Liver (tissue), 9 donors: ENCODE measurements around the gene OSBPL5. TPM values are rescaled to one million over a fixed set of nuclear protein-coding genes. Genes with fewer than 3 reads are reported as not detected.

Source experiments
- DNase-seq: peaks from one replicate; pipeline ENCODE4 v3.0.0-alpha.2; 2017; ENCODE audit warnings: low spot score
- H3K27ac ChIP-seq, 2 donors: one replicate each; pipeline ENCODE4 v1.7.0; 2013; ENCODE audit warnings: inconsistent platforms in 2 of 2, low read length in 2 of 2, control low read depth in 1 of 2, low read depth in 1 of 2, mild to moderate bottlenecking in 1 of 2
- H3K27me3 ChIP-seq, 4 donors: one replicate each; pipeline versions ENCODE4 v1.6.1 to v1.7.0; 2013; ENCODE audit warnings: low read length in 3 of 4, inconsistent platforms in 1 of 4, mild to moderate bottlenecking in 1 of 4, moderate library complexity in 1 of 4; ENCODE audit not compliant: control insufficient read depth in 4 of 4, insufficient read depth in 4 of 4
- H3K36me3 ChIP-seq, 4 donors: one replicate each; pipeline versions ENCODE4 v1.6.1 to v1.7.0; 2013; ENCODE audit warnings: low read length in 3 of 4, mild to moderate bottlenecking in 3 of 4, low read depth in 1 of 4, moderate library complexity in 1 of 4; ENCODE audit not compliant: control insufficient read depth in 4 of 4, insufficient read depth in 3 of 4
- H3K4me1 ChIP-seq, 4 donors: one replicate each; pipeline versions ENCODE4 v1.6.1 to v1.7.0; 2013; ENCODE audit warnings: low read length in 3 of 4, mild to moderate bottlenecking in 3 of 4, moderate library complexity in 1 of 4; ENCODE audit not compliant: control insufficient read depth in 4 of 4, insufficient read depth in 4 of 4
- H3K4me3 ChIP-seq, 3 donors: one replicate each; pipeline versions ENCODE4 v1.6.1 to v1.7.0; 2013; ENCODE audit warnings: low read length in 3 of 3, control low read depth in 1 of 3, low read depth in 1 of 3, mild to moderate bottlenecking in 1 of 3
- H3K9ac ChIP-seq, 2 donors: one replicate each; pipeline ENCODE4 v1.7.0; 2013; ENCODE audit warnings: low read length in 2 of 2, mild to moderate bottlenecking in 2 of 2, moderate library complexity in 2 of 2, control low read depth in 1 of 2, low read depth in 1 of 2
- H3K9me3 ChIP-seq, 4 donors: one replicate each; pipeline versions ENCODE4 v1.6.1 to v1.7.0; 2013; ENCODE audit warnings: low read length in 3 of 4; ENCODE audit not compliant: control insufficient read depth in 4 of 4
- EGR1 ChIP-seq, 2 donors: IDR thresholded peaks; 2 replicates each; pipeline ENCODE4 v1.6.1; 2016 to 2018; ENCODE audit warnings: antibody characterized with exemption in 2 of 2, low read depth in 2 of 2
- FOXA1 ChIP-seq: IDR thresholded peaks from 2 replicates; pipeline ENCODE4 v1.6.1; 2016; ENCODE audit warnings: antibody characterized with exemption
- FOXA2 ChIP-seq: IDR thresholded peaks from 2 replicates; pipeline ENCODE4 v1.6.1; 2016; ENCODE audit warnings: antibody characterized with exemption
- GABPA ChIP-seq, 2 donors: IDR thresholded peaks in 1 of 2; conservative IDR thresholded peaks in 1 of 2; 2 replicates each; pipeline ENCODE4 v1.6.1; 2016; ENCODE audit warnings: antibody characterized with exemption in 2 of 2, mild to moderate bottlenecking in 1 of 2, moderate library complexity in 1 of 2
- HNF4G ChIP-seq: IDR thresholded peaks from 2 replicates; pipeline ENCODE4 v1.6.1; 2016; ENCODE audit warnings: antibody characterized with exemption
- JUND ChIP-seq, 2 donors: IDR thresholded peaks; 2 replicates each; pipeline ENCODE4 v1.6.1; 2016; ENCODE audit warnings: antibody characterized with exemption in 2 of 2
- NR2F2 ChIP-seq: IDR thresholded peaks from 2 replicates; pipeline ENCODE4 v1.6.1; 2016; ENCODE audit warnings: antibody characterized with exemption
- RAD21 ChIP-seq, 2 donors: IDR thresholded peaks; 2 replicates each; pipeline ENCODE4 v1.6.1; 2016; ENCODE audit warnings: antibody characterized with exemption in 2 of 2, mild to moderate bottlenecking in 2 of 2
- RXRA ChIP-seq, 2 donors: IDR thresholded peaks; 2 replicates each; pipeline ENCODE4 v1.6.1; 2017 to 2018; ENCODE audit warnings: antibody characterized with exemption in 2 of 2, mild to moderate bottlenecking in 1 of 2
- SP1 ChIP-seq: IDR thresholded peaks from 2 replicates; pipeline ENCODE4 v1.6.1; 2018; ENCODE audit warnings: antibody characterized with exemption, mild to moderate bottlenecking
- TAF1 ChIP-seq: conservative IDR thresholded peaks from 2 replicates; pipeline ENCODE4 v1.6.1; 2016; ENCODE audit warnings: antibody characterized with exemption, mild to moderate bottlenecking
- YY1 ChIP-seq: IDR thresholded peaks from 2 replicates; pipeline ENCODE4 v1.6.1; 2016; ENCODE audit warnings: antibody characterized with exemption, mild to moderate bottlenecking
- WGBS: extraction: QIAGEN DNeasy Blood & Tissue Kit; methylation state at CpG from one replicate; pipeline ENCODE4 v1.1.7; 2013; 5-methylcytosine and 5-hydroxymethylcytosine counted together
- polyA plus RNA-seq, 2 donors: library from polyadenylated mRNA; stranded (reverse) in 1 of 2; unstranded in 1 of 2; fragments of 200-250 nt in 1 of 2; fragments of >200 nt in 1 of 2; fragmentation: Nextera tagmentation in 1 of 2; extraction: Ambion mirVana in 1 of 2; gene quantifications; one replicate each; pipeline versions ENCODE4 v1.2.1 to v1.2.3, GENCODE V29; 2013 to 2015
- total RNA-seq, 2 donors: library from RNA; depleted of rRNA; stranded (reverse); fragments of >200 nt; gene quantifications; one replicate each; pipeline ENCODE4 v1.2.3, GENCODE V29; 2014
- TF ChIP-seq, protein P1 (sequence below): IDR thresholded peaks from 2 replicates; pipeline ENCODE4 v1.6.1; 2016; ENCODE audit warnings: antibody characterized with exemption, mild to moderate bottlenecking
- TF ChIP-seq, protein P2 (sequence below): fragments of 150-350 bp; IDR thresholded peaks from 2 replicates; pipeline ENCODE4 v1.5.1; 2017; ENCODE audit warnings: improper control_type of control experiment, low read depth, low read length; ENCODE audit not compliant: missing input control
- TF ChIP-seq, protein P3 (sequence below): IDR thresholded peaks from 2 replicates; pipeline ENCODE4 v1.6.1; 2016; ENCODE audit warnings: antibody characterized with exemption
- TF ChIP-seq, protein P4 (sequence below): IDR thresholded peaks from 2 replicates; pipeline ENCODE4 v1.6.1; 2016; ENCODE audit warnings: antibody characterized with exemption
- TF ChIP-seq, protein P5 (sequence below): IDR thresholded peaks from 2 replicates; pipeline ENCODE4 v1.6.1; 2016; ENCODE audit warnings: antibody characterized with exemption
- donor health status: healthy.
- donor health status: healthy.
- donor health status: healthy.
- donor health status: healthy.
- donor health status: healthy.

OSBPL5 gene
- total and polyA plus RNA-seq, 4 donors: 0.74 to 6.2 (median 3.9) TPM

DNA sequence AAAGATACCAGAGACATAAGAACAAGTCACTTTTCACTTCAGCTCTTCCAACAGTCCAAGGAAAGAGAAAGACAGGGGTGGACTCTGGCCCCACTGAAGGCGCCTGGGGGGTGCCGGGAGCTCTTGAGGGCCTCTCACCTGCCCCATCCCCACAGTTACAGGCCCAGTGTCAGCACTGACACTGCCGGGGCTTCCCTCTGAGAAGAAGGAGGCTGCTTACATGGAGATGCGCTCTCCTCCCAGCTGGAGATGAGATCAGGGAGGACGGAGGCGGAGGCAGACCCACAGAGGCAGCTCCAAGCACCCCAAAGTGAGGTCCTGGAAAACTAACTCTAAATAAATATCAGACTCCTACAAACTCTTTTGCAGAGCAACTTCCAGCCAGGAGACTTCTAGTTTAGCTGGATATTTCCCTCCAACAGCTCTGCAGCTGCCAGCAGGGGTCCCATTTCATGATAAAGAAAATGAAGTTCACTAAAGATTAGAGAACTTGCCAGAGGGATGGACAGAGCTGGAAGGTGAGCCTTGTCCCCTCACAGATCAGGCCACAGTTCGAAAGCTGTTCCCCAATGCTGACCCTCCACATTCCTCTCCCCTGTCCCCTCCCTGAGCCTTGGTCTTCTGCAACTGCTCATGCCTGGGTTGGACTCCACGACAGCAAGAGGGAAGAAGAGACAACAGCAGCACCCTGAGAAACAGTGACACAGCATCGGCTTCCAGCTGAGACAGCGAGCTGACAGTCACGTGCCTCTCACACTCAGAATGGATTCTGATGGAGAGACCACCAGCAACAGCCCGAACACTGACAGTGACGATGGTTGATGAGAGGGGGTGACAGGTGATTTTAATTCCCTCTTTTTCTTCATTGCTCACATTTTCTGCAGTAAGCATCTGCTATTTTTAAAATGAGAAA is 113.7 kb downstream of the OSBPL5 start:
- no peak for DNase-seq
- 94% methylated on average over 13 of the region's 13 CpGs for WGBS
- no peaks in the 10 kb centered on the region for H3K9me3 ChIP-seq
- no peaks in the 10 kb centered on the region for H3K27me3 ChIP-seq
- H3K4me3 ChIP-seq: no peak overlapping the region
- H3K4me1 ChIP-seq: peaks cover 0 to 30% (median 19%) of the 10 kb centered on the region in 4 donors
- no peak overlapping the region for H3K9ac ChIP-seq
- no peak overlapping the region for H3K27ac ChIP-seq
- H3K36me3 ChIP-seq: peaks cover 0 to 9% (median 6%) of the 10 kb centered on the region in 4 donors
- no peak for TF ChIP-seq EGR1 (IDR thresholded peaks at IDR 0.05; ENCODE audit: low read depth in 2 of 2)
- no peak for TF ChIP-seq NR2F2
- TF ChIP-seq, protein P1, sequence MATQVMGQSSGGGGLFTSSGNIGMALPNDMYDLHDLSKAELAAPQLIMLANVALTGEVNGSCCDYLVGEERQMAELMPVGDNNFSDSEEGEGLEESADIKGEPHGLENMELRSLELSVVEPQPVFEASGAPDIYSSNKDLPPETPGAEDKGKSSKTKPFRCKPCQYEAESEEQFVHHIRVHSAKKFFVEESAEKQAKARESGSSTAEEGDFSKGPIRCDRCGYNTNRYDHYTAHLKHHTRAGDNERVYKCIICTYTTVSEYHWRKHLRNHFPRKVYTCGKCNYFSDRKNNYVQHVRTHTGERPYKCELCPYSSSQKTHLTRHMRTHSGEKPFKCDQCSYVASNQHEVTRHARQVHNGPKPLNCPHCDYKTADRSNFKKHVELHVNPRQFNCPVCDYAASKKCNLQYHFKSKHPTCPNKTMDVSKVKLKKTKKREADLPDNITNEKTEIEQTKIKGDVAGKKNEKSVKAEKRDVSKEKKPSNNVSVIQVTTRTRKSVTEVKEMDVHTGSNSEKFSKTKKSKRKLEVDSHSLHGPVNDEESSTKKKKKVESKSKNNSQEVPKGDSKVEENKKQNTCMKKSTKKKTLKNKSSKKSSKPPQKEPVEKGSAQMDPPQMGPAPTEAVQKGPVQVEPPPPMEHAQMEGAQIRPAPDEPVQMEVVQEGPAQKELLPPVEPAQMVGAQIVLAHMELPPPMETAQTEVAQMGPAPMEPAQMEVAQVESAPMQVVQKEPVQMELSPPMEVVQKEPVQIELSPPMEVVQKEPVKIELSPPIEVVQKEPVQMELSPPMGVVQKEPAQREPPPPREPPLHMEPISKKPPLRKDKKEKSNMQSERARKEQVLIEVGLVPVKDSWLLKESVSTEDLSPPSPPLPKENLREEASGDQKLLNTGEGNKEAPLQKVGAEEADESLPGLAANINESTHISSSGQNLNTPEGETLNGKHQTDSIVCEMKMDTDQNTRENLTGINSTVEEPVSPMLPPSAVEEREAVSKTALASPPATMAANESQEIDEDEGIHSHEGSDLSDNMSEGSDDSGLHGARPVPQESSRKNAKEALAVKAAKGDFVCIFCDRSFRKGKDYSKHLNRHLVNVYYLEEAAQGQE: no peak
- TF ChIP-seq JUND (IDR thresholded peaks at IDR 0.05): no peak
- no peak for TF ChIP-seq YY1
- TF ChIP-seq, protein P2, sequence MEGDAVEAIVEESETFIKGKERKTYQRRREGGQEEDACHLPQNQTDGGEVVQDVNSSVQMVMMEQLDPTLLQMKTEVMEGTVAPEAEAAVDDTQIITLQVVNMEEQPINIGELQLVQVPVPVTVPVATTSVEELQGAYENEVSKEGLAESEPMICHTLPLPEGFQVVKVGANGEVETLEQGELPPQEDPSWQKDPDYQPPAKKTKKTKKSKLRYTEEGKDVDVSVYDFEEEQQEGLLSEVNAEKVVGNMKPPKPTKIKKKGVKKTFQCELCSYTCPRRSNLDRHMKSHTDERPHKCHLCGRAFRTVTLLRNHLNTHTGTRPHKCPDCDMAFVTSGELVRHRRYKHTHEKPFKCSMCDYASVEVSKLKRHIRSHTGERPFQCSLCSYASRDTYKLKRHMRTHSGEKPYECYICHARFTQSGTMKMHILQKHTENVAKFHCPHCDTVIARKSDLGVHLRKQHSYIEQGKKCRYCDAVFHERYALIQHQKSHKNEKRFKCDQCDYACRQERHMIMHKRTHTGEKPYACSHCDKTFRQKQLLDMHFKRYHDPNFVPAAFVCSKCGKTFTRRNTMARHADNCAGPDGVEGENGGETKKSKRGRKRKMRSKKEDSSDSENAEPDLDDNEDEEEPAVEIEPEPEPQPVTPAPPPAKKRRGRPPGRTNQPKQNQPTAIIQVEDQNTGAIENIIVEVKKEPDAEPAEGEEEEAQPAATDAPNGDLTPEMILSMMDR: no peak
- TF ChIP-seq GABPA (IDR thresholded peaks at IDR 0.05 in 1 of 2, conservative IDR thresholded peaks at IDR 0.05 in 1 of 2): no peak
- TF ChIP-seq, protein P3, sequence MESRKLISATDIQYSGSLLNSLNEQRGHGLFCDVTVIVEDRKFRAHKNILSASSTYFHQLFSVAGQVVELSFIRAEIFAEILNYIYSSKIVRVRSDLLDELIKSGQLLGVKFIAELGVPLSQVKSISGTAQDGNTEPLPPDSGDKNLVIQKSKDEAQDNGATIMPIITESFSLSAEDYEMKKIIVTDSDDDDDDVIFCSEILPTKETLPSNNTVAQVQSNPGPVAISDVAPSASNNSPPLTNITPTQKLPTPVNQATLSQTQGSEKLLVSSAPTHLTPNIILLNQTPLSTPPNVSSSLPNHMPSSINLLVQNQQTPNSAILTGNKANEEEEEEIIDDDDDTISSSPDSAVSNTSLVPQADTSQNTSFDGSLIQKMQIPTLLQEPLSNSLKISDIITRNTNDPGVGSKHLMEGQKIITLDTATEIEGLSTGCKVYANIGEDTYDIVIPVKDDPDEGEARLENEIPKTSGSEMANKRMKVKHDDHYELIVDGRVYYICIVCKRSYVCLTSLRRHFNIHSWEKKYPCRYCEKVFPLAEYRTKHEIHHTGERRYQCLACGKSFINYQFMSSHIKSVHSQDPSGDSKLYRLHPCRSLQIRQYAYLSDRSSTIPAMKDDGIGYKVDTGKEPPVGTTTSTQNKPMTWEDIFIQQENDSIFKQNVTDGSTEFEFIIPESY: no peak
- no peak for TF ChIP-seq FOXA1
- no peak for TF ChIP-seq FOXA2
- TF ChIP-seq, protein P4, sequence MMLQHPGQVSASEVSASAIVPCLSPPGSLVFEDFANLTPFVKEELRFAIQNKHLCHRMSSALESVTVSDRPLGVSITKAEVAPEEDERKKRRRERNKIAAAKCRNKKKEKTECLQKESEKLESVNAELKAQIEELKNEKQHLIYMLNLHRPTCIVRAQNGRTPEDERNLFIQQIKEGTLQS: no peak
- TF ChIP-seq HNF4G: no peak
- no peak for TF ChIP-seq RAD21 (IDR thresholded peaks at IDR 0.05)
- no peak for TF ChIP-seq TAF1
- no peak for TF ChIP-seq RXRA (IDR thresholded peaks at IDR 0.05)
- no peak for TF ChIP-seq SP1
- TF ChIP-seq, protein P5, sequence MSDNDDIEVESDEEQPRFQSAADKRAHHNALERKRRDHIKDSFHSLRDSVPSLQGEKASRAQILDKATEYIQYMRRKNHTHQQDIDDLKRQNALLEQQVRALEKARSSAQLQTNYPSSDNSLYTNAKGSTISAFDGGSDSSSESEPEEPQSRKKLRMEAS: no peak
